Stomach smooth muscle (tissue), 2 donors: ENCODE results near the gene UGP2.
"Not testable (repeated sequence)": the region's sequence is repeated elsewhere in the genome, so short reads cannot be mapped to it uniquely, and the experiment has no call there.

Experiments used
- H3K27ac ChIP-seq: one replicate; pipeline ENCODE4 v1.7.0; 2013; ENCODE audit warnings: mild to moderate bottlenecking, low read length, inconsistent platforms
- H3K27me3 ChIP-seq, 2 donors: one replicate each; pipeline ENCODE4 v1.7.0; 2013; ENCODE audit warnings: low read length in 2 of 2; ENCODE audit not compliant: insufficient read depth in 2 of 2, control insufficient read depth in 1 of 2
- H3K36me3 ChIP-seq, 2 donors: one replicate each; pipeline ENCODE4 v1.7.0; 2013; ENCODE audit warnings: low read length in 2 of 2; ENCODE audit not compliant: control insufficient read depth in 2 of 2, insufficient read depth in 2 of 2
- H3K4me1 ChIP-seq: one replicate; pipeline ENCODE4 v1.7.0; 2013; ENCODE audit warnings: low read length; ENCODE audit not compliant: control insufficient read depth, insufficient read depth
- H3K4me3 ChIP-seq, 2 donors: one replicate each; pipeline ENCODE4 v1.7.0; 2013; ENCODE audit warnings: low read length in 2 of 2
- H3K9ac ChIP-seq, 2 donors: one replicate each; pipeline ENCODE4 v1.7.0; 2013; ENCODE audit warnings: low read length in 2 of 2, mild to moderate bottlenecking in 1 of 2
- H3K9me3 ChIP-seq, 2 donors: one replicate each; pipeline ENCODE4 v1.7.0; 2013; ENCODE audit warnings: low read length in 2 of 2; ENCODE audit not compliant: control insufficient read depth in 2 of 2
- donor health status: healthy.
- donor health status: Pancreatic carcinoma.

UGP2 gene

GRCh38 chr2:63840081-63840784 lies 1.5 kb upstream of the UGP2 start:
- peak overlapping the region; percentile 92 for H3K27ac ChIP-seq
- H3K9ac ChIP-seq, result peak overlapping the region; percentile 91 to 96
- H3K27me3 ChIP-seq, result no peaks in the 10 kb centered on the region
- H3K9me3 ChIP-seq, result no peaks in the 10 kb centered on the region
- no peaks in the 10 kb centered on the region for H3K36me3 ChIP-seq
- peaks cover 5% of the 10 kb centered on the region for H3K4me1 ChIP-seq
- peak overlapping the region; percentile 83 to 92 for H3K4me3 ChIP-seq

- Histone ChIP-seq H3K4me3 (peak overlapping the region; percentile 83 to 92), H3K9ac (peak overlapping the region; percentile 91 to 96), H3K27ac (peak overlapping the region; percentile 92), H3K9me3 (no peaks in the 10 kb centered on the region), H3K27me3 (no peaks in the 10 kb centered on the region), H3K36me3 (no peaks in the 10 kb centered on the region), H3K4me1 (peaks cover 5% of the 10 kb centered on the region)
Observed at GRCh38 chr2:63840785-63841253, 877 bp upstream of the UGP2 start.

GRCh38 chr2:63842149-63843061 lies 709 bp downstream of the UGP2 start:
- Histone ChIP-seq H3K4me3 (peak overlapping the region; percentile 83 to 92), H3K9me3 (no peaks in the 10 kb centered on the region), H3K27ac (peak overlapping the region; percentile 92), H3K27me3 (no peaks in the 10 kb centered on the region), H3K4me1 (peaks cover 5% of the 10 kb centered on the region), H3K9ac (peak overlapping the region; percentile 91 to 96), H3K36me3 (no peaks in the 10 kb centered on the region)

GRCh38 chr2:63843093-63843492 lies 1.4 kb downstream of the UGP2 start:
- H3K9ac ChIP-seq, result peak overlapping the region in 1 of 2 donors; percentile 91
- no peaks in the 10 kb centered on the region for H3K36me3 ChIP-seq
- H3K9me3 ChIP-seq, result no peaks in the 10 kb centered on the region
- peak overlapping the region; percentile 83 to 92 for H3K4me3 ChIP-seq
- peaks cover 5% of the 10 kb centered on the region for H3K4me1 ChIP-seq
- H3K27me3 ChIP-seq, result no peaks in the 10 kb centered on the region
- H3K27ac ChIP-seq, result no peak overlapping the region

- peaks cover 5% of the 10 kb centered on the region for H3K4me1 ChIP-seq
- H3K36me3 ChIP-seq, result no peaks in the 10 kb centered on the region
- no peaks in the 10 kb centered on the region for H3K27me3 ChIP-seq
- no peak overlapping the region for H3K27ac ChIP-seq
- no peaks in the 10 kb centered on the region for H3K9me3 ChIP-seq
- no peak overlapping the region for H3K4me3 ChIP-seq
- no peak overlapping the region for H3K9ac ChIP-seq
Observed at GRCh38 chr2:63843791-63844190, 2.1 kb downstream of the UGP2 start.

- no peaks in the 10 kb centered on the region for H3K36me3 ChIP-seq
- no peaks in the 10 kb centered on the region for H3K27me3 ChIP-seq
- H3K9ac ChIP-seq, result no peak overlapping the region
- no peak overlapping the region for H3K27ac ChIP-seq
- H3K4me1 ChIP-seq, result peaks cover 5% of the 10 kb centered on the region
- no peak overlapping the region for H3K4me3 ChIP-seq
- H3K9me3 ChIP-seq, result no peaks in the 10 kb centered on the region
Observed at GRCh38 chr2:63844616-63845015, 2.9 kb downstream of the UGP2 start.

- Histone ChIP-seq H3K4me3 (no peak overlapping the region), H3K4me1 (peaks cover 2% of the 10 kb centered on the region), H3K27me3 (no peaks in the 10 kb centered on the region), H3K9me3 (no peaks in the 10 kb centered on the region), H3K9ac (no peak overlapping the region), H3K36me3 (no peaks in the 10 kb centered on the region), H3K27ac (no peak overlapping the region)
Observed at GRCh38 chr2:63845866-63846265, 4.2 kb downstream of the UGP2 start.

GRCh38 chr2:63846487-63846886 lies 4.8 kb downstream of the UGP2 start:
- no peak overlapping the region for H3K27ac ChIP-seq
- peaks cover 2% of the 10 kb centered on the region for H3K4me1 ChIP-seq

GRCh38 chr2:63847571-63847970 lies 5.9 kb downstream of the UGP2 start:
- H3K4me1 ChIP-seq, H3K27ac ChIP-seq, H3K9me3 ChIP-seq, H3K9ac ChIP-seq, H3K36me3 ChIP-seq, H3K4me3 ChIP-seq, H3K27me3 ChIP-seq: not testable (repeated sequence)

More at GRCh38 chr2:63846487-63846886, 4.8 kb downstream of the UGP2 start:
- Histone ChIP-seq H3K4me3 (no peak overlapping the region), H3K27me3 (no peaks in the 10 kb centered on the region), H3K9me3 (no peaks in the 10 kb centered on the region), H3K9ac (no peak overlapping the region), H3K36me3 (no peaks in the 10 kb centered on the region)

GRCh38 chr2:63849381-63850203 lies 7.9 kb downstream of the UGP2 start:
- H3K9ac ChIP-seq, result no peak overlapping the region
- H3K4me1 ChIP-seq, result no peaks in the 10 kb centered on the region
- no peak overlapping the region for H3K27ac ChIP-seq
- H3K27me3 ChIP-seq, result no peaks in the 10 kb centered on the region
- H3K36me3 ChIP-seq, result no peaks in the 10 kb centered on the region
- no peak overlapping the region for H3K4me3 ChIP-seq
- H3K9me3 ChIP-seq, result no peaks in the 10 kb centered on the region
